Endothelial cell of umbilical vein (primary cell): ENCODE data around the gene FGF2.

Experiments used
- EZH2 ChIP-seq: IDR thresholded peaks from 2 replicates; pipeline ENCODE4 v1.6.1; 2012; ENCODE audit warnings: borderline replicate concordance, low read depth, mild to moderate bottlenecking, moderate library complexity, low read length, inconsistent platforms; ENCODE audit not compliant: severe bottlenecking
- GATA2 ChIP-seq: IDR thresholded peaks from 2 replicates; pipeline ENCODE4 v1.7.0; 2011; ENCODE audit warnings: low read depth, mild to moderate bottlenecking, moderate library complexity, mixed read lengths, low read length; ENCODE audit not compliant: insufficient read length, insufficient read depth
- MYC ChIP-seq: IDR thresholded peaks from one replicate; pipeline ENCODE4 v1.6.1; 2011; ENCODE audit warnings: mild to moderate bottlenecking, low read depth, low read length
- POLR2AphosphoS5 ChIP-seq: IDR thresholded peaks from 2 replicates; pipeline ENCODE4 v1.6.1; 2012; ENCODE audit warnings: low read depth, mild to moderate bottlenecking, control low read depth, low read length, moderate library complexity; ENCODE audit not compliant: insufficient read depth
- TF ChIP-seq, protein P1 (sequence below), 2 donors: IDR thresholded peaks; 1 replicate in 1 of 2; 2 replicates in 1 of 2; pipeline ENCODE4 v1.5.1; 2011; ENCODE audit warnings: low read length in 2 of 2, mild to moderate bottlenecking in 2 of 2, moderate library complexity in 2 of 2, control low read depth in 1 of 2, inconsistent platforms in 1 of 2, low read depth in 1 of 2; ENCODE audit not compliant: insufficient read depth in 1 of 2; ENCODE audit errors: extremely low read depth in 1 of 2

DNA sequence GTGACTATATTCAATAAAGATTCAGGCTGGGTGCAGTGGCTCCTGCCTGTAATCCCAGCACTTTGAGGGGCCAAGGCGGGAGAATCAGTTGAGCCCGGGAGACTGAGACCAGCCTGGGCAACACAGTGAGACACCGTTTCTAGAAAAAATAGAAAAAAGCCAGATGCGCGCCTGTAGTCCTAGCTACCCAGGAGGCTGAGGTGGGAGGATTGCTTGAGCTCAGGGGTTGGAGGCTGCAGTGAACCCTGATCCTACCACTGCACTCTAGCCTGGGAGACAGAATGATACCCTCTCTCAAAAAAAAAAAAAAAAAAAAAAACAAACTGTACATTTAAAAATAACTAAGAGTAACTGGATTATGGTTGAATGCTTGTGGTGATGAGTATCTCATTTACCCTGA is 94.7 kb downstream of the FGF2 start:
- TF ChIP-seq, protein P1, sequence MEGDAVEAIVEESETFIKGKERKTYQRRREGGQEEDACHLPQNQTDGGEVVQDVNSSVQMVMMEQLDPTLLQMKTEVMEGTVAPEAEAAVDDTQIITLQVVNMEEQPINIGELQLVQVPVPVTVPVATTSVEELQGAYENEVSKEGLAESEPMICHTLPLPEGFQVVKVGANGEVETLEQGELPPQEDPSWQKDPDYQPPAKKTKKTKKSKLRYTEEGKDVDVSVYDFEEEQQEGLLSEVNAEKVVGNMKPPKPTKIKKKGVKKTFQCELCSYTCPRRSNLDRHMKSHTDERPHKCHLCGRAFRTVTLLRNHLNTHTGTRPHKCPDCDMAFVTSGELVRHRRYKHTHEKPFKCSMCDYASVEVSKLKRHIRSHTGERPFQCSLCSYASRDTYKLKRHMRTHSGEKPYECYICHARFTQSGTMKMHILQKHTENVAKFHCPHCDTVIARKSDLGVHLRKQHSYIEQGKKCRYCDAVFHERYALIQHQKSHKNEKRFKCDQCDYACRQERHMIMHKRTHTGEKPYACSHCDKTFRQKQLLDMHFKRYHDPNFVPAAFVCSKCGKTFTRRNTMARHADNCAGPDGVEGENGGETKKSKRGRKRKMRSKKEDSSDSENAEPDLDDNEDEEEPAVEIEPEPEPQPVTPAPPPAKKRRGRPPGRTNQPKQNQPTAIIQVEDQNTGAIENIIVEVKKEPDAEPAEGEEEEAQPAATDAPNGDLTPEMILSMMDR (IDR thresholded peaks at IDR 0.05; ENCODE audit: extremely low read depth in 1 of 2, insufficient read depth in 1 of 2, low read depth in 1 of 2, low read length in 2 of 2), result no peak
- no peak for TF ChIP-seq EZH2
- TF ChIP-seq GATA2, result no peak
- no peak for TF ChIP-seq MYC
- no peak for TF ChIP-seq POLR2AphosphoS5
